GM21529 (cell line): ENCODE measurements around the gene MAP1LC3A.

Experiments
- ATAC-seq: cut with Tn5 transposase; IDR thresholded peaks from one replicate; pipeline ENCODE4 v1.9.1; 2021; ENCODE audit not compliant: unreplicated experiment

MAP1LC3A gene

DNA sequence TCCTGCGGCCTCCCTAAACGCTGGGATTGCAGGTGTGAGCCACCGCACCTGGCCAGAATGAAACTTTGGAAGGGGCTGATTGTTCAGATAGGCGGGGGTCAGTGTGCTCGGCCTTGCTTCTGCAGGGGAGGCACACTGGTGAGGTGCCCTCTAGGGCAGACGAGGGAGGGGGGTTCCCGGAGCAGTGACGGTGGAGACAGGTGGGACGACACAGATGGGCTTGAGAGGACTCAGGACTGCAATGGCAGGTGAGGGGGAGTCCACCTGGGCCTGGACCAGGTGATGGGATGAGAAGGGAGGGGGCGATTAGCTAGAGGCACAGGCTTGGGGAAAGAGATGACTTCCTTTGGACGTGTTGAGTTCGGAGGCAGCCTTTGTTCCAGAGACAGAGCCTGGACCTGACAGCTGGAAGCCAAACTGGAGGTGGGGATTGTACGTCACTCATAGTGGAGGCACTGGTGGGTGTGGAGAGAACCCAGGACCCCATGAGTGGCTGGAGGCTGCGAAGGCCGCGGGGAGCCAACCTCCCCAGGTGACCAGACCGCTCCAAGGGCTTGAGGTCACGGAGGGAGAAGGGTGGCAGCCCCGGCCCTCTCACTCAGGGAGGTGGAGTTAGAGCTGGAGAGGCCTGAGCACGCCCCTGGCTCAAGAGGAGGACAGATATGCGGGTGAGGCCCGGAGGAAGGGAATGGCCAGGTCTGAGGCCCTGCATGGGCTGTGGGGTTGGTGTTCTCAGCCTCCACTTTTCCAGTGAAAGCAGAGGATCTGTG is 10.5 kb upstream of the MAP1LC3A start:
- no peak for ATAC-seq

DNA sequence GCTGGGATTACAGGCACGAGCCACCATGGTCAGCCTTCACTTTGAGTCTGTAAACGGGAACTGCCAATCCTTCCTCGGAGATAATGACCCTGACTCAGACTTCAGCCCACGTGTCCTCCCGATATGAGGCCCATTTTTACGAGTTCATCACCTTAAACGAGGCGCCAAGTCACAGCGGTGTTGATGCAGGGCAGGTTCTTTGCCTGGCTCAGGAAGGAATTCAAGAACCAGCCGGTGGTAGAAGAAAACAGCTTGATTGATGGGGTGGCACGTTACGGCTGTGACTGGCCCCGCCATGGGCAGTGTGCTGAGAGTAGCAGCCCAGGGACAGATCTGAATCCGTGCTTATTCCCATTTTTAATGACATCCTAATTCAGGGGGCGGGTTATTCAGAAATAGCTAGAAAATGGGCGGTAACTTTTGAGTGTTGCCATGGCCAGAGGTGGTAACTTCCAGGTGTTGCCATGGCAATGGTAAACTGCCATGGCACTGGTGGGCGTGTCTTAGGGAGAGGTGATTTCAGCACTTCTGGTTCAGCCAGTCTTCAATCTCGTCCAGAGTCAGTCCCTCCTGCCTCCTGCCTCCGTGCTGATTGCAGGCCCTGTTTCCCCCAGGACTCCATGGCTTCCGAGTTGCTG is 9.1 kb upstream of the MAP1LC3A start:
- ATAC-seq = no peak

DNA sequence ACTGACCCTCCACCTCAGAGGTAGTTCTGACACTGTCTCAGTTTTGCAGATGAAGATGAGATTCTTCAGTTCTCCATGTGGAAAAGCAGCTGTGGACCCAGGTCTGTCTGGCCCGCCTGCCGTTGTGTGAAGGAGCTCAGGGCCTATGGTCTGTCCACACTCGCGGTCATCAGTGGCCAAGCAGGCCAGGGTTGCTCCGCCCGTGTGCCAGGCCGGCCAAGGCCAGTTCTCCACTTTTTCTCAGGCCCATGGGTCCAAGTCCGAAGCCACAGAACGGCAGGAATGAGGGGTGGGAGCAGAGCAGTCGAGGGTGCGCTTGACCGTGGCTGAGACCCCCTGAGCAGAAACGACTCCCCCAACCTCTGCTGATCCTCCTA is 8.6 kb upstream of the MAP1LC3A start:
- no peak for ATAC-seq

DNA sequence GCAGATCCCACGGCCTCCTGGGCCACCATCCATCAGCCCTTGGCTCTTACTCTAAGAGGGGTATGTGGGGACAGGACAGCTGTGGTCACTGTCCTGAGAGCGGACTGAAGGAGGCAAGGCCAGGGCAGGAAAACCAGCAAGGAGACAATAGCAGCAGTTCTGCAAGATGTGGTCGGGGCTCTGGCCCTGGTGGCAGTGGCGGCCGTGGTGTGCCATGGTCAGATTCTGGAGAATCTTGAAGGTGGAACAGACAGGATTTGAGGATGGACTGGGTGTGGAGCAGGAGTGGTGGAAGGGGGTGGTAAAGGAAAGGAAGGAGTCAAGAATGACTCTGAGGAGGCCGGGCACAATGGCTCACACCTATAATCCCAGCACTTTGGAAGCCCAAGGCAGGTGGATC is 5.9 kb upstream of the MAP1LC3A start:
- ATAC-seq = no peak

DNA sequence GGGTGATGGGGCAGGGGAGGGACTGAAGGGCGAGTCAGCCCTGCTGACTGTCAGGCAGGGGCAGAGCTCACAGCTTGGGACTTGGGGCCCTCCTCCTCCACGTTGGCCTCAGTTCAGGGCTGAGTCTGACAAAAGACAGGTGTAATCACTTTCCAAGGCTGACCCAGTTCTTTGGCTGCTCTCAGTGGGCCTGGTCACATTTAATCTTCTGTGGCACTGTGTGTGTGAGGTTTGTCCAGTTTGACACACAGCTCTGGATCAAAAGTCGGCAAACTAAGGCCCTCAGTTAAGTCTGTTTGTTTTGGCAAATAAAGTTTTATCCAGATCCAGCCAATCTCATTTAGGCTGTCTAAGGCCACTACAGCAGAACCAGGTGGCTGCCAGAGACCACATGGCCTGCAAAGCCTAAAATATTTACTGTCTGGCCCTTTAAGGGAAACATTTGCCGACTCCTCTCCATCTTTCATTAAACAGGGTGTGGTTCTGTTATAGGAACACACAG is 5.1 kb upstream of the MAP1LC3A start:
- no peak for ATAC-seq

DNA sequence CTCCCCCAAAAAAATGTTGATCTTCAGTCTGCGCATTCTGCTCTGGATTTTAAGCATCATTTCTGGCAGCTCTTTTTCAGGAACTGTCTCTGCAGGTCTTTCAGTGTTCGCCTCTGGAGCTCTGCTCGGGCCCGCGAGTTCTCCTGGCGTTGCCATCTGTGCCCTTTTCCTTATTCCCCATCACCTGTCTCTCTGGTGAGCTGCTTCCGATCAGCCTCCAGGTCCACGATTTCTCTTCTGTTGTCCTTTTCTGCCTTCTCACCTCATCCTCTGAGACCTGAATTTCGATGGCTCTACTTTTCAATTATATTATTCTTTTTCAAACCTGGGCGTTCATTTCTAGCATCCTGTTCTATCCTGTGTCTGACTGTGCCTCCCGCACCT is 590 bp upstream of the MAP1LC3A start:
- ATAC-seq = no peak

DNA sequence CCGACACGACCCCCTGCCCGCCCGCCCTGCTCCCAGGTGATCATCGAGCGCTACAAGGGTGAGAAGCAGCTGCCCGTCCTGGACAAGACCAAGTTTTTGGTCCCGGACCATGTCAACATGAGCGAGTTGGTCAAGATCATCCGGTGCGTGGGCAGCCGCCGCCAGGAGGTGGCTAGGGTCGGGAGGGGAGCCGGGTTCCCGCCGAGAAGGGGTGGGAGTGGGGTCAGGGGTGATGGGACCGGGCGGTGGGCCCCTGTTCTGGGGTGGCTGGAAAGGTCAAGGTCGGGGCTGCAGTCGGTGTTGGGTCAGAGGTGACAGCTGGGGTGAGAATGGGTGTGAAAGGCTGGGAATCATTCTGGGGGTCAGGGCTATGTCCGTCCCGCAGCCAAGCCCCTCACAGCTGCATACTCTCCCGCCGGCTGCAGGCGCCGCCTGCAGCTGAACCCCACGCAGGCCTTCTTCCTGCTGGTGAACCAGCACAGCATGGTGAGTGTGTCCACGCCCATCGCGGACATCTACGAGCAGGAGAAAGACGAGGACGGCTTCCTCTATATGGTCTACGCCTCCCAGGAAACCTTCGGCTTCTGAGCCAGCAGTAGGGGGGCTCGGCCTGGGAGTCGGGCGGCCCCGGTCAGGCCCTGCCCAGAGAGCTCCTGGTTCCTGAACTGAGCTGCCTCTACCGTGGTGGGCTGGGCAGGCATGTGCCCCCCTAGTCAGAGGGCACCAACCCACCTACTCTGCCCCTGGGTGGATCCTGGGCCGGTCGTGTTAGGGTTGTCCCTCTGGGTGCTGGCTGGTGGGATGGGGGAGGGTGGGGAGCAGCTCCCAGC is 1.0 kb downstream of the MAP1LC3A start:
- no peak for ATAC-seq

DNA sequence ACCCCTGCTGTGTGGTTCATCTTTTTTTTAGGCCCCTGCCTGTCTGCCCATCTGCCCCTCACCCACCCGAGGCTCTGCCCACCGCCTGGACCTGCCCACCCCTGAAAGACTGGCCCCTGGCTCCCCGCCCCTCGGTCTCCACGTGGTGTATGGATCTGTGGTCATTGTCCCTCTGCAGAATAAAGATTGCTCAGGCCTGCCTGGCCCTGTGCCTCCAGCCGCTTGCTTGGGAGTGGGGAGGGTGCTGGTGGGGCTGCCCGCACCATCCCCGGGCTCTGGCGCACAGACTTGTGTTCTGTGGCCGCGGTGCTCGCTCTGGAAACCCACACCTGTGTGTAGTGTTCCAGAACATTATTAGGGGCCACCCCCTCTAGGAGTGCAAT is 1.6 kb downstream of the MAP1LC3A start:
- no peak for ATAC-seq

DNA sequence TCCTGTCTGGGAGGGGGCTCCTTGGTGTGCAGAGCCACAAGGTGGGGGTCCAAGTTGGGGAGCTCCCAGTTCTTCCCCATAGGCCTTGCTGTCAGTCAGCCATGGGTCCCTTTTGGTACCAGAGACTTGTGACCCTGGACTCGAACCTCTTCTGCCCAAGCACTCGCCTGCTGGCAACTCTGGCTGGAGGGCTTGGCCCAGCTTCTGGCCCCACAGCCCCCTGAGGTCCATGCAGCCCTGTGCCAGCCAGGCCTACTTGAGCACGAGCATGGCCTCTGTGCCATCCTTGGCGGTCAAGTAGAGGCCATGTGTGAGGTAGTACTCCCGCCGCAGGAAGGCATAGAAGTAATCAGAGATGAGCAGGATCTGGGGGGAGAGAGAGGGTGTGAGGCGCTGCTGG is 2.1 kb downstream of the MAP1LC3A start:
- ATAC-seq = no peak

DNA sequence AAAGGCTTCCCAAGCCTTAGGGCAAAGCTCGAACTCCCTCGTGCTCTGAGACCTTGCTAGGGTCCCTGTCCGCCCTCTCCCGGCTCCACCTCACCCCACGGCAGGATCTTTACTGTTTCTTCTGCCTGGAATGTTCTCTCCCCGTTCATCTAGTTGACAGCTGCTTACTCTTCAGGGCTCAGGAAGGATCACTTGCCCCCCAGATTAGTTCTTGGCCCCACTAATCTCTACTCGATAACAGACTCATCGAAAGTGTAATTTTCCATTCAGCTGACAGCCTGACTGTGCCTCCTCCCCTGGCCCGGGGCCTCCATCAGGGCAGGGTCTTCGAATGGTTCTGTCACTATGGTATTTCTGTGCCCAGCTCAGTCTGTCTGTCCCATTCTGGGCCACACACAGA is 3.1 kb downstream of the MAP1LC3A start:
- ATAC-seq = no peak

DNA sequence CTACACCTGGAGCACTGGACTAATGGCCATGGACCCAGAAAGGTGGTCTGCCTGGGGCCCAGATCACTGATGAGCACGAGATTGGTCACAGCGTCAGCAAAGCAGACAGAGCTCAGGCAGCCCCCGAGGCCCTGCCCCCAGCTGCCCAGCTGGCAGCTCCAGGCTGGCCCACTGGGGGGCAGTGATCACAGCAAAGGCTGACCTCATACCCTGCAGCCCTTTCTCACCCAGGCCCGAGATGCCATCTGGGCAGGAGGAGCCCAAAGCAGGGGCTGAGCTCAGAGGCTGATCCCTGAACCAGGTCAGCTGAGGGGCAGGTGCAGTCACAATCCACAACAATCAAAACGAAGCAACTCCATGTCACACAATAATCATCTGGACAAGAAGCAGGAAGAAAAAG is 4.1 kb downstream of the MAP1LC3A start:
- no peak for ATAC-seq

DNA sequence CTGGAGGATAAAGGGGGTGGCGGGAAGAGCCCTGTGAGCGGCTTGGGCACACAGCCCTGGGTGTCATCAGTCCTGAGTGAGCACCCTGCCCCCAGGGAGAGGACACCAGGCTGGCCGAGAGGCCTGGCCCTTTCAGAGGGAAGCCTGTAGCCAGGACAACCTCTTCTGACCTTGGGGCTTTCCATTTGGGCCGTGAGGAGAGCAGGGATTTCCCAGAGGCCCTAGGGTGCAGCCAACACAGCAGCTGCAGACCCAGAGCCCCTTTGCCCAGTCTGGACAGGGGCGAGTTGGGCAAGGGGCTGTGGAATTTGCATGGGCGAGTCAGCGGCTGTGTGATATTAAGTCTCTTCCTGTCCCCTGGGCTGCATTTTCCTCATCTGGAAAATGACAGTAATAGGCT is 6.3 kb downstream of the MAP1LC3A start:
- ATAC-seq = no peak

DNA sequence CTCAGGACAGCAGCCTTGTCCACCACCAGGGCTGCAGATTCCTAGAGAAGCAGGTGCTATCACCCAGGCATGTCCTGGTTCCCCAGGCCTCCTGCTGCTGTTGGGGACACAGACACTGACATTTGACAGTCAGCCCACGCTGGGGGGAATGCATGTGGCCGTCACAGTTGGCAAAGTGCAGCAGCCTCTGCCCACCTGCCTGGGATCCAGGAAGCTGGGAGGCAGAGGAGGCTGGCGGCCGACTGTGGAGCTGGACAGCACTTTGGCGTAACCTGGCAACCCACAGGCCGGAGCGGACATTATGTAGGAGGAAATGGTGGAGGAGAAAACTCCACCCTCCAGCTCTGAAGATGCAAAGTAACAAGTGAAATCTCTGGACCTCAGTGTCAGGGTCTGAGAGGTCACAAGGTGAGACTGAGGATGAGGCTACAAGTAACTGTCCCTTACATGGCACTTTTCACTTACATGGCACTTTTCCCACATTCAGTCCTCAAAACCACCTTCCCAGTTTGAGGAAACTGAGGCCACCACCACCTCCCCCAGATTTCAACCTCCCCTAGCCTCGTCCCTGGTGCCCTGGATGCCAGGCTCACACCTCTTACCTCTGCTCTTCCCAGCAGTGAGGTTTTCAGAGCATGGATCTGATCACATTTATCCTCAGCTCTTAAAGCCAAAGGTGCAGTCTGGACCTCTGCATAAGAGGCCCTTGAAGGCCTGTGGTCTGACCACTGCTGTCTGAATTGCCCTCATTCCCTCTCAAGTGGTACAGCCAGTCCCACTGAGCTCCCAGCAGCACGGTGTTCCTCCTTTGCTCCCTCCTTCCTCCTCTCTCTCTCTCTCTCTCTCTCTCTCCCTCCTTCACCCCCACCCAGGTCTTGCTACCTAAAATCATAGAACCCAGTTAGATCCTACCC is 8.7 kb downstream of the MAP1LC3A start:
- no peak for ATAC-seq

DNA sequence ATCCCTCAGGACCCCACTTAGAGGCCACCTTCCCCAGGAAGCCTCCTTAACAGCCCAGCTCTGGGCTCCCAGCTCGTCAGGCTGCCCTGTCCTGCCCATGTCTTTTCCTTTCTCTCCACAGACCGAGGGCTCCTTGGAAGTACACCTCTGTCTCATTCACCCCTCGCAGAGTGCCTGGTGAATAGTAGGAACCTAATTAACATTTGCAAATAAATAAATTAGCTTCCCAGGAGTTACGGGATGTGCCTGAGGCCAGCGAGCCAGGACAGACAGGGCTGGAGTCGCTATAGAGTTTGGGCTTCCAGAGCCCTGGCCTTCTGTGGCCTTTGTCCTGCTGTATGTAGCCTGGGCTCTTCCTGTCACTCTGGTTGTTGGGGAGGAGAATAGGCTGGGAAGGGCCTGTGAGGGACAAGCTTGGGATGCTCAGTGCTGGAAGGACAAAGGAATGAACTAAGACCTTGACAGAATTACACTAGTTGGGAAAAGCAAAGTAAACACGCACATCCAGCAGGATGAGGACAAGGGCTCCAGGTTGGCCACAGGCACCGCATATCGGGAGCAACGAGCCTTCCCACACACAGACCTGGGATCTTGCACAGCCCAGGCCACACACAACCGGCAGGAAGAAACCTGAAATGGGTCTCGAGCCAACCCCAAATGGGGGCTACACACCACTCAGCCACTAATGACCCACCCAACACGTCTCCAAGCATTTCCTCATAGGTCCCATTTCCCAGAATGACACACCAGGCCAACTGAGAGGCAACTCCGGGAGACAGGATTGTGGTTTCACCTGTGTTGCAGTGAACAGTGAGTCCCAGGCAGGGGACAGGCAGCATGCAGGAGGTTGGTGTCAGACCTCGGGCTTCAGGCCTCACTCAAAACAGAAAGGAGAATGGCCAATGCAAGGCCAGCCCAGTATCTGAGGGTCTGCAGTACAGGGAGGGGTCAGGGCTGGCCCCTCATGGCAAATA is 9.7 kb downstream of the MAP1LC3A start:
- no peak for ATAC-seq

DNA sequence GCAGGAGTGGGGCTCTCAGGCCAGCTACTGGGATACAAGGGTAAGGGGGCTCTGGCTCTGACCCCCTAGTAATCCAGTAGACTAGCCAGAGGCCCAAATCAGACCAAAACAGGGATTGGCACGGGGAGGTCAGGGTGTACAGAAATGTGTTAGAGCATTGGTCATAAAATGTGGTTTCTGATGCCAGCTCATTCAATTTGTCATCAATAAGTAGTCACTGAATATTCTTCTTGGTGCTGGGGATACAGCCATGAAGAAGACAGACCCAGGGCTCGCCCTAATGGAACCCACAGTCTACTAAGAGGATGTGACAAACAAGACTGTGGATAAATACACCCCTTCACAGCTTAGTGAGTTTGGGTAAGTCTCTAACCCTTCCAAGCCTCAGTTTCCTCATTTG is 11.1 kb downstream of the MAP1LC3A start:
- ATAC-seq = no peak

DNA sequence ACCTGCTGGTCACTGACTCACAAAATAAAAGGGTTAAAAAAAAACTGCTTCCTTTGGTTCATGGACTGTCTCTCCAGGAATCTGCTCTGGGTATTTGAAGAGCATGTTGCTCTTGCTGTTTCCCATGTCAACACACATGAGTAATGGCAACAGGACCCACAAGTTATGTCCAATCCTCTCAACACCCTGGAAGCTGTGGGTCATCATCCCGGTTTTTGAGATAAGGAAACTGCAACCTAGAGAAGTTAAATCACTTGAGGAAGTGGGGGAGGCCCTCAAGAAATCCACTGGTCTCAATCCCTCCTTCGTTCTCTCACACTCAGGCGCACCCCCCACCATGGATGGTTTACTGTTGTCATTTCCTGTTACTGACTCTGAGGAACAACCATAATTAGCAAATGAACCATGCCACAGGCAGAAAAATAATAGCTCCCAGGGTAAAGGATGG is 12.4 kb downstream of the MAP1LC3A start:
- no peak for ATAC-seq

DNA sequence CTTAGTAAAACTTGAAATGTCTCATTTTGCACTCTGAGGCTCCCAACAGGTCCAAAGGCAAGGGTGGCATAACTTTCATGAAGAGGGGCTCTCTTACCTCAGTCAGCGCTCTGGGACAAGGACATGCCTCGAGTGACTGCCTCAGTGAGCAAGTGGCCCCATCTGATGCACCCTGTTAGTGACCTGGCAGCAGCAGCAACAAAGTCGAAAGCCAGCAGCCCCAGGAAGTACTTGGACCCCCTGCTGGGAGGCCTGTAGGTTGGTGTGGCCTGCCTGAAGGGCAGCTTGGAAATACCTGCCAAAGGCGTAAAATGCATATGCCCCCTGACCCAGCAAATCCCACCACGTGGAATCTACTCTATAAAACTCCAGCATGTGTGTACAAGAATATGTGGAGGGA is 13.2 kb downstream of the MAP1LC3A start:
- no peak for ATAC-seq

DNA sequence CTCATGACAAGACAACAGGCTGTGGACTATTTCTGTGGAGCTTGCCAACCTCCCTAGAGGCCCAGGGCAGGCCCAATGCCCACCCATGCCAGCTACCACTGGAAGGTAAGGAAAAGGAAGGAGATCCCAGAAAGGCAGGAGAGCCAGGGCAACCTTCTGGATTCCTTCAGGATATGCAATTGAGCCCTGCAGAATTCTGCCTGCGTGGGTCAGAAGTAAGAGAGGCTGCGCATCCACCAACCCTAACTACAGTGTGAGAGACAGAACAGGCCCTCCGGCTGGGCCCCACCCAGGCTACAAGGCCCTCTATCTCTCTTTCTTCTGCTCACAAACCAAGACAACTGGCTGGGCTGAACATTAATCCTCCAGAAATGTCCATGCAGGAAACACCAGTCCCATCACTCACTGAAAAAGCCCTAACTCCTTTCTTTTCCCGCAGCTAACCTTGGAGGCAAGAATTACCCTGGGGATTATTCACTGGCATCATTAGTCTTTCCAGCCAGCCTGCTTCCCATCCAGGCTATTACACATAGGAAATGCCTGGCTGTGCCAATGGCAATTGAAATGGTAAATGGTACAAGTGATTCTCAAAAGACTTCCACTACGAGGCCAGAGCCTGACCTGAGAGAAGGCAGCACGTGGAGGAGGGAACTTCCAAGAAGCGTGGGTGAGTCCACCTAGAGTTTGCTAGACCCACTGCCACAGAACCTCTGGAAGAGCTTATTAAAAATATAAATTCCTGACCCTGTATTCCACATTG is 15.2 kb downstream of the MAP1LC3A start:
- ATAC-seq = no peak

DNA sequence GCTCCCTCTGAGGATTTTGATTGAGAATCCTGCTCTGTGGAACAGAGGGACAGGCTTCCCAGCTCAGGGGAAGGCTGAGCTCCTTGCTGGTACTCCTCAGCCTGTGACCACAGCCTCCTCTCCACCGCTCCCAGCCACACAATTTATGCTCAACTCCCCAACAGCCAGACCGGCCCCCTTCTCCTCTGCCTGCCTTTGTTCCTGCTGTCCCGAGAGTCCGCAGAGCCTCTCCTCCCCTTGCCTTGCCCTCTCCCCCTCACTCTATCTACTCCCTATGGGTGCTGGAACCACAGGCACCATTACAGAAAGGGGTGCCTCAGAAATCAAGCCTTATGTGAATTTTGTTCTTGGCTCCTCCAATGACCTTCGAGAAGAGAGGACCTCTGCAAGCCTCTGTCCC is 15.9 kb downstream of the MAP1LC3A start:
- ATAC-seq = no peak
